Vagina (tissue), 2 donors: ENCODE results near the gene RNF144B. TPM values are rescaled to one million over a fixed set of nuclear protein-coding genes. Genes with fewer than 3 reads are reported as not detected.

Experiments
- DNase-seq, 2 donors: peaks; one replicate each; pipeline ENCODE4 v3.0.0-alpha.2; 2017; ENCODE audit errors: extremely low spot score in 2 of 2
- H3K27ac ChIP-seq: fragments of 200-600 bp; sonication (generic); one replicate; pipeline ENCODE4 v1.5.1; 2019
- H3K27me3 ChIP-seq: fragments of 200-600 bp; sonication (generic); one replicate; pipeline ENCODE4 v1.5.1; 2019
- H3K36me3 ChIP-seq, 2 donors: fragments of 200-600 bp; sonication (generic); one replicate each; pipeline ENCODE4 v1.5.1; 2017 to 2019
- H3K4me1 ChIP-seq: fragments of 200-600 bp; sonication (generic); one replicate; pipeline ENCODE4 v1.5.1; 2019
- H3K4me3 ChIP-seq, 2 donors: fragments of 200-600 bp; sonication (generic); 1 replicate in 1 of 2; 2 replicates in 1 of 2; pipeline ENCODE4 v1.5.1; 2016 to 2019
- H3K9me3 ChIP-seq: fragments of 200-600 bp; sonication (generic); one replicate; pipeline ENCODE4 v1.5.1; 2019
- POLR2A ChIP-seq, 2 donors: fragments of 450-650 bp; IDR thresholded peaks; one replicate each; pipeline ENCODE4 v1.6.1; 2017; ENCODE audit warnings: antibody characterized with exemption in 2 of 2, mild to moderate bottlenecking in 2 of 2, moderate library complexity in 2 of 2
- POLR2AphosphoS5 ChIP-seq, 2 donors: sonication (generic); formaldehyde crosslinking; IDR thresholded peaks; one replicate each; pipeline ENCODE4 v1.9.0; 2017; ENCODE audit warnings: antibody characterized with exemption in 2 of 2, mild to moderate bottlenecking in 2 of 2, low read depth in 1 of 2; ENCODE audit not compliant: insufficient read depth in 1 of 2
- intact Hi-C: fragments of 100-400 bp; cut with DNase I; formaldehyde crosslinking; loops from one replicate; pipeline ENCODE4 v1.15.1; 2023
- total RNA-seq: library from RNA; depleted of rRNA; stranded (reverse); fragments of >200 nt; gene quantifications from one replicate; pipeline ENCODE4 v1.2.3, GENCODE V29; 2016
- TF ChIP-seq, protein P1 (sequence below), 3 experiments: fragments of 450-650 bp in 2 of 3; fragments of 200-600 bp in 1 of 3; sonication (generic) in 1 of 3; IDR thresholded peaks; one replicate each; pipeline ENCODE4 v1.5.1; 2017 to 2019; ENCODE audit warnings: antibody characterized with exemption in 3 of 3, mild to moderate bottlenecking in 2 of 3, moderate library complexity in 2 of 3

Gene RNF144B
- total RNA-seq, 1 donor from 2014 or later = 6.9 TPM

DNA sequence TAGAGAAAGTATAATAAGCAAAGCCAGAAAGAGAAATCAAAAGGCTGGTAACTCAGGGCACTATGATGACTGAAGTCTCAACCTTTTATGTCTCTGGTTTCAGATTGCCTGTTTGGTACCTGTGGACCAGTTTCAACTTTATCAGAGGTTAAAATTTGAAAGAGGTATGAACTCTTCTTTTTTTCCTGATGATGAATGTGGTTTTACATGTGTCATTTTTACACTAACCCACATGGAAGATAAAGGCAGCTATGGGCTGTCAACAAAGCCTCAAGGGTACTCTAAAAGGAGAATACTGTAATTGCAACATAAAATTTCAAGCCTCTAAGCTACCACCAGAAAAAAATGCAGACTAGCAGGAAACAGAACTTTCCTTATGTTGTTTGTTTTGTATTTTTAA is 52.4 kb downstream of the RNF144B start:
- H3K9me3 ChIP-seq = no peaks in the 10 kb centered on the region
- H3K4me1 ChIP-seq = no peaks in the 10 kb centered on the region
- no peak for DNase-seq
- TF ChIP-seq POLR2AphosphoS5 (IDR thresholded peaks at IDR 0.05; ENCODE audit: insufficient read depth in 1 of 2, low read depth in 1 of 2) = no peak
- TF ChIP-seq, protein P1, sequence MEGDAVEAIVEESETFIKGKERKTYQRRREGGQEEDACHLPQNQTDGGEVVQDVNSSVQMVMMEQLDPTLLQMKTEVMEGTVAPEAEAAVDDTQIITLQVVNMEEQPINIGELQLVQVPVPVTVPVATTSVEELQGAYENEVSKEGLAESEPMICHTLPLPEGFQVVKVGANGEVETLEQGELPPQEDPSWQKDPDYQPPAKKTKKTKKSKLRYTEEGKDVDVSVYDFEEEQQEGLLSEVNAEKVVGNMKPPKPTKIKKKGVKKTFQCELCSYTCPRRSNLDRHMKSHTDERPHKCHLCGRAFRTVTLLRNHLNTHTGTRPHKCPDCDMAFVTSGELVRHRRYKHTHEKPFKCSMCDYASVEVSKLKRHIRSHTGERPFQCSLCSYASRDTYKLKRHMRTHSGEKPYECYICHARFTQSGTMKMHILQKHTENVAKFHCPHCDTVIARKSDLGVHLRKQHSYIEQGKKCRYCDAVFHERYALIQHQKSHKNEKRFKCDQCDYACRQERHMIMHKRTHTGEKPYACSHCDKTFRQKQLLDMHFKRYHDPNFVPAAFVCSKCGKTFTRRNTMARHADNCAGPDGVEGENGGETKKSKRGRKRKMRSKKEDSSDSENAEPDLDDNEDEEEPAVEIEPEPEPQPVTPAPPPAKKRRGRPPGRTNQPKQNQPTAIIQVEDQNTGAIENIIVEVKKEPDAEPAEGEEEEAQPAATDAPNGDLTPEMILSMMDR (IDR thresholded peaks at IDR 0.05) = no peak
- no peak for TF ChIP-seq POLR2A (IDR thresholded peaks at IDR 0.05)
- H3K36me3 ChIP-seq = no peaks in the 10 kb centered on the region
- no peaks in the 10 kb centered on the region for H3K27me3 ChIP-seq
- H3K27ac ChIP-seq = no peak overlapping the region
- intact Hi-C loops = no loop called here
- no peak overlapping the region for H3K4me3 ChIP-seq

DNA sequence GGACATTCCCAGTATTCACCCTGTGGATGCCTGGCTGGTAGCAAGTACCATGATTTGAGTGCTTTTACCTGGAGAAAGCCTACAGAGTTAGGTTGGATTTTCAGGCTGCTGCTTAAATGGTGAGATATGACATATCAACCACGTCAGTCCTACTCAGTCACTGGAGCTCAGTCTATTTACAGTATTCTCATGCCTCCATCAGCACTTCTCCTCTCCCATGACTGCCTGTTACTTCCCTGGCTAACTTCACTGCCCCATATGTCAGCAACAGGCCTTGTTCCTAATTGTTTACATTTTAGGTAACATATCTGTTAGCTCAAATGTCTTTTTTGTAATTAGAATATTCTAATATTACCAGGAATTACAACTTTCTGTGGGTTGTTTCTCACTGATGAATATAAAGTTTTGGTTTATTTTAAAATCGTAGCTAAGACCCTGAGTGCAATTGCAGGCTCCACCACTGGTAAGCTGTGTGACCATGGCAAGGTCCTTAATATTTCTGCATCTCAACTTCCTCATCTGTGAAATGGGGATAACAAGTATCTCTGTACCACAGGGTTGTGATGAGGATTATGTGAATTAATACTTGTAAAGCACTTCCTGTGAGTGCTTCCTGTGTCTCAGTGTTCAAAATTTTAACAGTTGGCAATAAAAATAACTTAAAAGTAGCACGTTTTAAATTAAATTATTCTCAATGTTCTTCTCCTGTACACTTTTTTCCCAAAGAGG is 54.3 kb downstream of the RNF144B start:
- no peak for DNase-seq
- no peak overlapping the region for H3K27ac ChIP-seq
- intact Hi-C loops = no loop called here
- TF ChIP-seq, protein P1 (IDR thresholded peaks at IDR 0.05) = no peak
- TF ChIP-seq POLR2AphosphoS5 (IDR thresholded peaks at IDR 0.05; ENCODE audit: insufficient read depth in 1 of 2, low read depth in 1 of 2) (no peak), POLR2A (IDR thresholded peaks at IDR 0.05) (no peak)
- H3K36me3 ChIP-seq = no peaks in the 10 kb centered on the region
- no peaks in the 10 kb centered on the region for H3K27me3 ChIP-seq
- no peaks in the 10 kb centered on the region for H3K4me1 ChIP-seq
- no peak overlapping the region for H3K4me3 ChIP-seq
- no peaks in the 10 kb centered on the region for H3K9me3 ChIP-seq

DNA sequence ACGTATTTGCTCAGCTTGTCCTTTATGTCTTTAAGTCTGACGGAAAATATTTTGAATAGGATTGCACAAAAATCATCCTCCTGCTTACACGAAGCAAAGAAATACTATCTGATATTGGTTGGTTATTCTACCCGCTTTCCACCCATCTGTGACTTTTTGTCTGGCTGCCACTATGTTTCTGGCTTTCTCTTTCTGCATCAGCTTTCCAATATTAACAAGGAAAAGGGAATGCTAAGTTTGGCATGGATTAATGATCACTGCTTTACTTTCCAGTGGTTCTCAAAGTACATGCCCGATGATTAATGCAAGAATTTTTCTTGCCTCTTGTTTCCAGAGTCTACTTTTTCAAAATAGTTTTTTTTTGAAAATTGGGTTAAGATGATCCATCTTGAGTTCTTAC is 57.0 kb downstream of the RNF144B start:
- TF ChIP-seq, protein P1 (IDR thresholded peaks at IDR 0.05) = no peak
- TF ChIP-seq POLR2AphosphoS5 (IDR thresholded peaks at IDR 0.05; ENCODE audit: insufficient read depth in 1 of 2, low read depth in 1 of 2) (no peak), POLR2A (IDR thresholded peaks at IDR 0.05) (no peak)
- H3K36me3 ChIP-seq = no peaks in the 10 kb centered on the region
- no peak overlapping the region for H3K4me3 ChIP-seq
- H3K27me3 ChIP-seq = no peaks in the 10 kb centered on the region
- H3K27ac ChIP-seq = no peak overlapping the region
- no peak for DNase-seq
- intact Hi-C loops = no loop called here
- H3K4me1 ChIP-seq = no peaks in the 10 kb centered on the region
- no peaks in the 10 kb centered on the region for H3K9me3 ChIP-seq

- no peaks in the 10 kb centered on the region for H3K36me3 ChIP-seq
- no peak for TF ChIP-seq POLR2A (IDR thresholded peaks at IDR 0.05)
- TF ChIP-seq POLR2AphosphoS5 (IDR thresholded peaks at IDR 0.05; ENCODE audit: insufficient read depth in 1 of 2, low read depth in 1 of 2) = no peak
- TF ChIP-seq, protein P1 (IDR thresholded peaks at IDR 0.05) = no peak
- H3K4me1 ChIP-seq = no peaks in the 10 kb centered on the region
- H3K27me3 ChIP-seq = no peaks in the 10 kb centered on the region
- no peak for DNase-seq
- intact Hi-C loops = no loop called here
- no peak overlapping the region for H3K4me3 ChIP-seq
- no peak overlapping the region for H3K27ac ChIP-seq
- H3K9me3 ChIP-seq = no peaks in the 10 kb centered on the region
These were observed 58.1 kb downstream of the RNF144B start for GRCh38 chr6:18445228-18445627.

DNA sequence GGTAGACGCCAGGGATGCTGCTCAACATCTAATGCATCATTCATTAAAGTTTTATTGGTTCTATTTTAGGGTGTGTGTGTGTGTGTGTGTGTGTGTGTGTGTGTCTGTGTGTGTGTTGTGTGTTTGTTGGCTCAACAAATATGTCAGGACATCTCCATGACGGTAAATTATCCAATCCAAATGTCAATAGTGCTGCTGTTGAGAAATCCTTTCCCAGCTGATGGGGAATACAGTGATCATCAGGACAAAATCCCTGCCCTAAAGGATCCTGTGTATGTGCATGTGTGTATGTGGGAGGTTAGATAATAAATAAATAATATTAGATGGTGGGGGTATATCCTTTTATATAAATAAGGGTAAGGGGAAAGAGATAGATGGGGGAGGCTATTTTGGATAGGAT is 59.6 kb downstream of the RNF144B start:
- TF ChIP-seq POLR2A (IDR thresholded peaks at IDR 0.05) (no peak), POLR2AphosphoS5 (IDR thresholded peaks at IDR 0.05; ENCODE audit: insufficient read depth in 1 of 2, low read depth in 1 of 2) (no peak)
- TF ChIP-seq, protein P1 (IDR thresholded peaks at IDR 0.05) = no peak
- DNase-seq = no peak
- H3K4me3 ChIP-seq = no peak overlapping the region
- no peak overlapping the region for H3K27ac ChIP-seq
- H3K27me3 ChIP-seq = no peaks in the 10 kb centered on the region
- intact Hi-C loops = no loop called here
- H3K9me3 ChIP-seq = no peaks in the 10 kb centered on the region
- H3K4me1 ChIP-seq = no peaks in the 10 kb centered on the region
- H3K36me3 ChIP-seq = no peaks in the 10 kb centered on the region
